Measurements from ENCODE around the gene EIPR1. TPM values are rescaled to one million over a fixed set of nuclear protein-coding genes. Genes with fewer than 3 reads are reported as not detected.

Gene EIPR1
- total RNA-seq, 4 donors from 2014 or later, result 13.8 to 19.0 (median 15.3) TPM

GRCh38 chr2:3404349-3404894, 26.8 kb upstream of the EIPR1 start:
- H3K27me3 ChIP-seq, result no peaks in the 10 kb centered on the region
- intact Hi-C loops (cut with DNase I), result no loop called here
- peaks cover 20 to 41% (median 31%) of the 10 kb centered on the region in 4 donors for H3K4me1 ChIP-seq
- H3K9me3 ChIP-seq, result no peaks in the 10 kb centered on the region
- peaks cover 20 to 60% (median 31%) of the 10 kb centered on the region in 4 donors for H3K36me3 ChIP-seq
- TF ChIP-seq POLR2AphosphoS5 (IDR thresholded peaks at IDR 0.05), result no peak
- no peak for TF ChIP-seq CTCF (IDR thresholded peaks at IDR 0.05)
- TF ChIP-seq EP300 (IDR thresholded peaks at IDR 0.05), result no peak
- no peak for TF ChIP-seq POLR2A (IDR thresholded peaks at IDR 0.05; ENCODE audit: low read depth)
- no peak overlapping the region for H3K4me3 ChIP-seq
- peak overlapping the region in 1 of 4 donors; percentile 34 for H3K27ac ChIP-seq (replicated peaks in 1 of 4)
- WGBS, result 84% methylated on average over 11 of the region's 11 CpGs
- DNase-seq (ENCODE audit: extremely low spot score), result no peak

- H3K27me3 ChIP-seq, result no peaks in the 10 kb centered on the region
- no peak for TF ChIP-seq POLR2A (IDR thresholded peaks at IDR 0.05; ENCODE audit: low read depth)
- no peak for TF ChIP-seq CTCF (IDR thresholded peaks at IDR 0.05)
- TF ChIP-seq EP300 (IDR thresholded peaks at IDR 0.05), result no peak
- TF ChIP-seq POLR2AphosphoS5 (IDR thresholded peaks at IDR 0.05), result no peak
- H3K4me1 ChIP-seq, result peaks cover 22 to 47% (median 34%) of the 10 kb centered on the region in 4 donors
- intact Hi-C loops (cut with DNase I), result no loop called here
- peak overlapping the region in 1 of 4 donors; percentile 34 for H3K27ac ChIP-seq (replicated peaks in 1 of 4)
- no peak for DNase-seq (ENCODE audit: extremely low spot score)
- WGBS, result 81% methylated on average over 11 of the region's 11 CpGs
- H3K36me3 ChIP-seq, result peaks cover 20 to 63% (median 32%) of the 10 kb centered on the region in 4 donors
- no peak overlapping the region for H3K4me3 ChIP-seq
- no peaks in the 10 kb centered on the region for H3K9me3 ChIP-seq
Measured at GRCh38 chr2:3403587-3404334, 26.1 kb upstream of the EIPR1 start.

GRCh38 chr2:3399829-3400228, 22.2 kb upstream of the EIPR1 start:
- no peak for DNase-seq (ENCODE audit: extremely low spot score)
- intact Hi-C loops (cut with DNase I), result no loop called here
- TF ChIP-seq EP300 (IDR thresholded peaks at IDR 0.05) (no peak), POLR2AphosphoS5 (IDR thresholded peaks at IDR 0.05) (peak in 1 of 2 donors; percentile 21)
- Histone ChIP-seq H3K9me3 (peaks cover 0 to 23% (median 19%) of the 10 kb centered on the region in 4 donors), H3K36me3 (peaks cover 20 to 61% (median 40%) of the 10 kb centered on the region in 4 donors), H3K27ac (replicated peaks in 1 of 4) (no peak overlapping the region), H3K4me1 (peaks cover 14 to 34% (median 27%) of the 10 kb centered on the region in 4 donors), H3K4me3 (no peak overlapping the region), H3K27me3 (no peaks in the 10 kb centered on the region)
- WGBS, result 63% methylated on average over 9 of the region's 9 CpGs

GRCh38 chr2:3399381-3399780, 21.8 kb upstream of the EIPR1 start:
- intact Hi-C loops (cut with DNase I), result no loop called here
- Histone ChIP-seq H3K4me3 (no peak overlapping the region), H3K4me1 (peaks cover 14 to 30% (median 26%) of the 10 kb centered on the region in 4 donors), H3K27ac (replicated peaks in 1 of 4) (no peak overlapping the region), H3K36me3 (peaks cover 22 to 57% (median 40%) of the 10 kb centered on the region in 4 donors), H3K27me3 (no peaks in the 10 kb centered on the region), H3K9me3 (peaks cover 0 to 23% (median 19%) of the 10 kb centered on the region in 4 donors)
- WGBS, result 86% methylated on average over 3 of the region's 3 CpGs
- DNase-seq (ENCODE audit: extremely low spot score), result peak; percentile 29
- TF ChIP-seq POLR2A (IDR thresholded peaks at IDR 0.05; ENCODE audit: low read depth) (no peak), CTCF (IDR thresholded peaks at IDR 0.05) (no peak), EP300 (IDR thresholded peaks at IDR 0.05) (no peak), POLR2AphosphoS5 (IDR thresholded peaks at IDR 0.05) (no peak)

- TF ChIP-seq EP300 (IDR thresholded peaks at IDR 0.05) (no peak), POLR2A (IDR thresholded peaks at IDR 0.05; ENCODE audit: low read depth) (no peak), POLR2AphosphoS5 (IDR thresholded peaks at IDR 0.05) (no peak), CTCF (IDR thresholded peaks at IDR 0.05) (no peak)
- peak; percentile 39 for DNase-seq (ENCODE audit: extremely low spot score)
- peaks cover 24 to 58% (median 41%) of the 10 kb centered on the region in 4 donors for H3K36me3 ChIP-seq
- no peak overlapping the region for H3K4me3 ChIP-seq
- H3K27ac ChIP-seq (replicated peaks in 1 of 4), result no peak overlapping the region
- H3K27me3 ChIP-seq, result no peaks in the 10 kb centered on the region
- WGBS, result 82% methylated on average over 5 of the region's 5 CpGs
- intact Hi-C loops (cut with DNase I), result no loop called here
- H3K9me3 ChIP-seq, result peaks cover 0 to 23% (median 19%) of the 10 kb centered on the region in 4 donors
- H3K4me1 ChIP-seq, result peaks cover 14 to 27% (median 21%) of the 10 kb centered on the region in 4 donors
Measured at GRCh38 chr2:3398857-3399256, 21.2 kb upstream of the EIPR1 start.

Measured in esophagus muscularis mucosa (tissue), 4 donors.